GM18520 (cell line): ENCODE measurements around the gene CRIP1.

Source experiments
- ATAC-seq: cut with Tn5 transposase; IDR thresholded peaks from one replicate; pipeline ENCODE4 v1.9.1; 2021; ENCODE audit not compliant: unreplicated experiment

CRIP1 gene

GRCh38 chr14:105450864-105451720, 35.6 kb upstream of the CRIP1 start:
- ATAC-seq, result no peak

DNA sequence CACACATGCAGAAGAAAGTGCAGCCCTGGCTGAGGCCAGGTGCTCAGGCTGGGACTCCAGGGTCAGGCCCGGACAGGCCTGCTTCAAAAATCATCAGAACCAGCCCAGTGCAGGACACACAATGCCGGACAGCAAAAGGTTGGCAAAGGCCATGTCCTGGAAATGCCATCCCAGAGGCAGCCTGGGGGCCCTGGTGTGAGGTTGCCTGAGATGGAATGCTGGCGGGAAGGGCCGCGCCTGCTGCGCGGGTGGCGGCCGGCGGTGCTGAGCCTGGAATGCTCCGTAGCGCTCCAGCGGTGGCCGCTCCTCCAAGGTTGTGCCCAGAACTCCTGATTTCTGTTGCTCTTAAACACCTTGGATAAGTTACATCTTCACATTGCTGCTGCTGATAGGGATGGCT, 33.7 kb upstream of the CRIP1 start:
- no peak for ATAC-seq

DNA sequence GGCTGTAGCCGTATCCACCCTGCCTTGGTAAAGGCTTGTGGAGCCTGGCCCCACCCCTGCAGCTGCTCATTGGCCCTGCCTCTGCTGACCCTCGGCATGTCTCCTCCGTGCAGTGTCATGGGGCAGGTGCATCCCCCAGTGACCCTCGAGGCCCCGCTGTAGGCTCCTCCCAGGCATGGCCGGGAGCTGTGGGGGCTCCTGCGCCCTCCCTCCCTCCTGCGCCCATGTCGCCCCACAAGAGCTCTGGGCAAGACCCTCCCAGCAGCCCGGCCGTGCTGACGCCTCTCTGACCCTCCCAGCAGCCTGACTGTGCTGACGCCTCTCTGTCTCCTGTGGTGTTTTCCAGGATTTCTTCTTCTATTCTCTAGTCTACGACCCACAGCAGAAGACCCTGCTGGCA, 32.8 kb upstream of the CRIP1 start:
- ATAC-seq, result no peak

- no peak for ATAC-seq
These were observed 31.5 kb upstream of the CRIP1 start for GRCh38 chr14:105455086-105455640.

- no peak for ATAC-seq
These were observed 30.7 kb upstream of the CRIP1 start for GRCh38 chr14:105455766-105456660.

- ATAC-seq, result no peak
These were observed 29.7 kb upstream of the CRIP1 start for GRCh38 chr14:105456736-105457617.

- no peak for ATAC-seq
These were observed 28.7 kb upstream of the CRIP1 start for GRCh38 chr14:105458010-105458409.

DNA sequence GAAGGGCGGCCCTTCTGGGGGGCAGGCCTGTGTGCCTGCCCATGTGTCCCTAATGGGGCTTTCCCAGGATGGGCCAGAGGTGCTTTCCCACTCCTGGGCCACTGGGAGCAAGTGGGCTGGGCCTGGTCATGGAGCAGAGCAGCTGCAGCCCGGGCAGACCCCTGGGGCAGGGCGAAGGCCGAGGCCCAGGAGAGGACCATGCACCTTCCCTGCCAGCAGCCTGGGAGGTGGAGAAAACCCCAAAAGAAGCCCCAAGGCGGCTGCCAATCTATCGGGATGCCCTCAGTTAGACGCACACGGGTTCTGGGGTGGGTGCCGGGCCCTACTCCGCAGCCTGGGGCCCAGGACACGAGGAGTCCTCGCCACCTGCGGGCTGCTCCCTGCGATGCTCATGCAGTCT, 28.1 kb upstream of the CRIP1 start:
- no peak for ATAC-seq

DNA sequence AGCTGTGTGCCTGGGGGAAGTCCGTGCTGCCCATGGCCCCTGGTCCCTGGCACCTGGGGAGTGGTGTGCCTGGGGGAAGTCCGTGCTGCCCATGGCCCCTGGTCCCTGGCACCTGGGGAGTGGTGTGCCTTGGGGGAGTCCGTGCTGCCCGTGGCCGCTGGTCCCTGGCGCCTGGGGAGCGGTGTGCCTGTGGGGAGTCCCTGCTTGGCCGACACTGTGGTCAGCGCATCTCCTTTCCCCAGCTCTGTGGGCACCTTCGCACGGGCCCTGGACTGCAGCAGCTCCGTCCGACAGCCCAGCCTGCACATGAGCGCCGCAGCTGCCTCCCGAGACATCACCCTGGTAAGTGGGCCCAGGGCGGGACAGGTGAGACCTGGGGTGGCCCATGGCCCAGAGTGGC, 26.6 kb upstream of the CRIP1 start:
- ATAC-seq, result no peak

DNA sequence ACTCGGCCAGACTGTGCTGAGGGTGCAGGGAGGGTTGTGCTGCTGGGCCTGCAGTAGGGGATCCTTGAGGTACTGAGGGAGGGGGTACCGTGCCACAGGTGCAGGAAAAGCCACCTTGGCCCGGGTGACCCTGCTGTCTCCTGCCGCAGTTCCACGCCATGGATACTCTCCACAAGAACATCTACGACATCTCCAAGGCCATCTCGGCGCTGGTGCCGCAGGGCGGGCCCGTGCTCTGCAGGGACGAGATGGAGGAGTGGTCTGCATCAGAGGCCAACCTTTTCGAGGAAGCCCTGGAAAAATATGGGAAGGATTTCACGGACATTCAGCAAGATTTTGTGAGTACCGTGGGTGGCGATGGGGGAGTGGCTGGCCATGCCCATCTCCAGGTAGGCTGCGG, 26.1 kb upstream of the CRIP1 start:
- ATAC-seq, result no peak

GRCh38 chr14:105461903-105462302, 24.8 kb upstream of the CRIP1 start:
- no peak for ATAC-seq

GRCh38 chr14:105464501-105464900, 22.2 kb upstream of the CRIP1 start:
- no peak for ATAC-seq

GRCh38 chr14:105465209-105466031, 21.3 kb upstream of the CRIP1 start:
- no peak for ATAC-seq

GRCh38 chr14:105466531-105467248, 20.0 kb upstream of the CRIP1 start:
- no peak for ATAC-seq

DNA sequence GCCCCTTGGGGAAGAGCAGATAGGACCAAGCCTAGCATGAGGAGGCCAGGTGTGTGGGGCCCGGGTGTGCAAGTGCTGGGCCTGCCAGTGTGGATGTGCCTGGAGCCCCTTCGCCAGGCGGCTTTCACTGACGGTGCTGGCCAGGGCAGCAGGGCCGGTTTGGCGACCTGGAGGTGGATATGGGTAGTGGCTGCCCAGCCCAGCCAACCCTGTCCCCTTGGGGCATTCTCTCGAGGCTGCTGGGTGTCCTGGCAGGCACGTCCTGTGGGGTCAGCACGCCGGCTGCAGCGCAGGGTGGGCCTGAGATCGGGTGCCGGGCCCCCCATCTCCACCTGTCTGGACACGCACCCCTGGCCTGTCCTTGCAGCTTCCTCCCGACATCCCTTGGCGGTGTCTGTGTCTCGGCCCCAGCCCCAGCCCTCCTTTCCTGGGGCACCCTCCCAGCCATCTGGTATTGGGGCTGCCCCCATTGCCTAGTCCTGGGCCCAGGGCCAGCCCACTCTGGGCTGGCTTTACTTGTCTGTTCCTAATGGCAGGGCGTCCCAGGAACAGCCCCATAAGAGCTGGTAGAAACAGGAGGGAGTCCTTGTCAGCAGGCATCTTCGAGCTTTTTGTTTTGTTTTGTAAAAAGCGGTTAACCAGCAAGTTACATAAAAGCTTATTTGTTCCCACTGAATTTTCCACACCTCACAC, 19.3 kb upstream of the CRIP1 start:
- no peak for ATAC-seq

DNA sequence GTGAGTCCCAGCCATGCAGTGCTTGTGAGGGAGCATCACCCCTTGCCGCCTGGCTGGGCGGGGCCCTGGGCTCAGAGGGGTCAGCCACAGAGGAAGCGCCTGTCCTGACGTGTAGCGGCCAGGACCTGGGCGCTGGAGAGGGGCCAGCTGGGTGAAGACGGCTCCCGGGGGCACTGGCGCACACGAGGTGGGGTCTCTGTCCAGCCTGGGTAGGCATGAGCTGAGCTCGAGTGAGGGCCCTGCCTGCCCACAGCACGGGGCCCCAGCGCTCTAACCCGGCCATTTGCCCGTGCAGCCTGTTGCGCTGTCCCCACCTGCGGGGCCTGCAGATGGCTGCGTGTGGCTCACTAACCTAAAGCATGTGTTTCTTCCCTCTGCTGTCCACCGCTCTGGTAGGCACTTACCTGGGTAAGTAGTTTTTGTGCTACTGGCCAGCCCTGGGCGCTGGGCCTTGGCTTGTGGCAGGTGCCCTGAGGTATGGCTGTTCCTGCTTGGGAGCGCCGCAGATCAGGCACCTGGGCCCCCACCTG, 18.7 kb upstream of the CRIP1 start:
- ATAC-seq, result no peak

DNA sequence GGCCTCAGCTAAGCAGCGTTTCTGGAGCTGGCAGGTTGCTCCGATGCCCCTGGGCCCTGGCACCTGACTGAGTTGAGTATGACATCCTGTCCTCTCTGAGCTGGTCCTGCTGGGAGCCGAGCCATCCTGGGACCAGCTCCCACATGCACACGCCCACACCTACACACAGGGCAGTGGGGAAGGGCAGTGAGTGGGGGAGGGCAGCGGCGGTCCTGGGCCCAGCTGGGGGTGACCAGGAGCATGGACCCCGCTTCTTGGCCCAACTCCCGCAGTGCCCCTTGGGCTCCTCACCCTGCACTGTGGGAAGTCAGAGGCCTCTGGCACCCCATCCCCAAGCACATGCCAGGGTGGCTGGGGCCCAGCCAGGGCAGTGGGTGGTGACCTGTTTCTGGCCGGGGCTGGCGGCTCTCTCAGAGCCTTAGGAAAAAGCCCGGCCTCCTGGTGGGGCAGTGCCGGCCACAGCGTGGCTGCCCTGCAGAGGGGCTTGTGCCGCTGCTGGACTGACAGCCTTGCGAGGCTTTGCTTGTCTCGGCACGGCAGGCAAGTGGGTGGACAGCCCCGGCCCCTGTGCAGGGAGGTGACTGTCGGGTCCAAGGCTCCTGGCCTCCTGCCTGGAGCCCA, 18.0 kb upstream of the CRIP1 start:
- ATAC-seq, result no peak
